Ovary (tissue), 3 donors: Measurements from ENCODE around the gene SLC1A2.

ENCODE experiments used
- EP300 ChIP-seq: sonication (generic); formaldehyde crosslinking; IDR thresholded peaks from one replicate; pipeline ENCODE4 v1.6.1; 2017; ENCODE audit warnings: antibody characterized with exemption
- POLR2A ChIP-seq: fragments of 450-650 bp; IDR thresholded peaks from one replicate; pipeline ENCODE4 v1.6.1; 2017; ENCODE audit warnings: antibody characterized with exemption, mild to moderate bottlenecking, moderate library complexity
- TF ChIP-seq, protein P1 (sequence below), 3 donors: fragments of 450-650 bp in 2 of 3; fragments of 200-600 bp in 1 of 3; IDR thresholded peaks; one replicate each; pipeline versions ENCODE4 v1.5.1 to v1.8.0; 2016 to 2022; ENCODE audit warnings: antibody characterized with exemption in 3 of 3, mild to moderate bottlenecking in 1 of 3
- donor health status: DM: no; HTN: no; CAD: no.

DNA sequence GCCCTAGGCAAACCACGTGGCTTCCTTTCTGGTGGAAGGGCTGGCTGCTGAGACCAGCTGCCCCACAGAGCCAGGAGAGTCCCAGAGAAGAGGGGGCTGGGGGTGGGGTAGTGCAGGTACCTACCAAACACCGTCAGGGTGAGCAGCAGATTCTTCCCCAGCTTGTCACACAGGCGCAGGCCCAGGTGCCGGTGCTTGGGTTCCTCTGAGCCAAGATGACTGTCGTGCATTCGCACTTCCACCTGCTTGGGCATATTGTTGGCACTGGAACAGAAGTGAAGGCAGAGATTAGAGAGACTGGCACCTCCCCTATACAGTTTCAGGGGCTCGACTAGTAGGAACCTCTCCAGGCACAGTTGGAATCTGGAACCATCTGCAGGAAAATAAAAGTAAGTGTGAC, 102.1 kb downstream of the SLC1A2 start:
- TF ChIP-seq, protein P1, sequence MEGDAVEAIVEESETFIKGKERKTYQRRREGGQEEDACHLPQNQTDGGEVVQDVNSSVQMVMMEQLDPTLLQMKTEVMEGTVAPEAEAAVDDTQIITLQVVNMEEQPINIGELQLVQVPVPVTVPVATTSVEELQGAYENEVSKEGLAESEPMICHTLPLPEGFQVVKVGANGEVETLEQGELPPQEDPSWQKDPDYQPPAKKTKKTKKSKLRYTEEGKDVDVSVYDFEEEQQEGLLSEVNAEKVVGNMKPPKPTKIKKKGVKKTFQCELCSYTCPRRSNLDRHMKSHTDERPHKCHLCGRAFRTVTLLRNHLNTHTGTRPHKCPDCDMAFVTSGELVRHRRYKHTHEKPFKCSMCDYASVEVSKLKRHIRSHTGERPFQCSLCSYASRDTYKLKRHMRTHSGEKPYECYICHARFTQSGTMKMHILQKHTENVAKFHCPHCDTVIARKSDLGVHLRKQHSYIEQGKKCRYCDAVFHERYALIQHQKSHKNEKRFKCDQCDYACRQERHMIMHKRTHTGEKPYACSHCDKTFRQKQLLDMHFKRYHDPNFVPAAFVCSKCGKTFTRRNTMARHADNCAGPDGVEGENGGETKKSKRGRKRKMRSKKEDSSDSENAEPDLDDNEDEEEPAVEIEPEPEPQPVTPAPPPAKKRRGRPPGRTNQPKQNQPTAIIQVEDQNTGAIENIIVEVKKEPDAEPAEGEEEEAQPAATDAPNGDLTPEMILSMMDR (IDR thresholded peaks at IDR 0.05), result no peak
- TF ChIP-seq POLR2A (no peak), EP300 (no peak)
